Eye (tissue), 1 donor: Measurements from ENCODE around the gene REC114.

ENCODE experiments used
- DNase-seq: peaks from one replicate; pipeline ENCODE4 v3.0.0-alpha.2; 2015

REC114 gene

GRCh38 chr15:73583544-73583943 lies 140.6 kb downstream of the REC114 start:
- no peak for DNase-seq

- DNase-seq, result no peak
Observed at GRCh38 chr15:73584699-73585420, 141.9 kb downstream of the REC114 start.

- DNase-seq, result no peak
Observed at GRCh38 chr15:73585871-73586654, 143.1 kb downstream of the REC114 start.

- no peak for DNase-seq
Observed at GRCh38 chr15:73589766-73590165, 146.8 kb downstream of the REC114 start.

GRCh38 chr15:73590263-73590662 lies 147.3 kb downstream of the REC114 start:
- no peak for DNase-seq

- DNase-seq, result no peak
Observed at GRCh38 chr15:73593304-73594074, 150.5 kb downstream of the REC114 start.

GRCh38 chr15:73594109-73594508 lies 151.1 kb downstream of the REC114 start:
- no peak for DNase-seq

GRCh38 chr15:73596174-73596573 lies 153.2 kb downstream of the REC114 start:
- no peak for DNase-seq

- no peak for DNase-seq
Observed at GRCh38 chr15:73597036-73597638, 154.2 kb downstream of the REC114 start.

- no peak for DNase-seq
Observed at GRCh38 chr15:73598530-73599160, 155.7 kb downstream of the REC114 start.

- DNase-seq, result no peak
Observed at GRCh38 chr15:73599934-73600333, 157.0 kb downstream of the REC114 start.

GRCh38 chr15:73600413-73601335 lies 157.7 kb downstream of the REC114 start:
- DNase-seq, result no peak

- DNase-seq, result peak; percentile 87
Observed at GRCh38 chr15:73601451-73602445, 158.8 kb downstream of the REC114 start.

GRCh38 chr15:73602446-73602843 lies 159.5 kb downstream of the REC114 start:
- no peak for DNase-seq

GRCh38 chr15:73602992-73603391 lies 160.0 kb downstream of the REC114 start:
- no peak for DNase-seq

GRCh38 chr15:73604477-73604876 lies 161.5 kb downstream of the REC114 start:
- no peak for DNase-seq

- no peak for DNase-seq
Observed at GRCh38 chr15:73605759-73606436, 162.9 kb downstream of the REC114 start.

GRCh38 chr15:73607405-73607804 lies 164.4 kb downstream of the REC114 start:
- no peak for DNase-seq

- no peak for DNase-seq
Observed at GRCh38 chr15:73607843-73608242, 164.9 kb downstream of the REC114 start.

GRCh38 chr15:73608475-73608874 lies 165.5 kb downstream of the REC114 start:
- DNase-seq, result no peak
